K562 (cell line): Measurements from ENCODE around the gene PUS7L. TPM values are rescaled to one million over a fixed set of nuclear protein-coding genes. Genes with fewer than 3 reads are reported as not detected.

Experiments
- ATAC-seq: fragments of 200-7000 bp; cut with Tn5 transposase; 3 replicates; pipeline ENCODE4 v1.9.1; 2020; ENCODE audit warnings: moderate library complexity
- BruUV-seq: library from RNA; stranded (reverse); fragments of 400-500 nt; replicated peaks from 2 replicates; lab custom pipeline; 2021; lab: Mats Ljungman, UMichigan
- CTCF ChIA-PET: fragments of 300-600 bp; formaldehyde crosslinking; extraction: SDS; loops from one replicate; lab custom pipeline; 2021; ENCODE audit warnings: low intra/inter-chr PET ratio; lab: Yijun Ruan, JAX
- POLR2A ChIA-PET: fragments of 300-600, 350-650 bp; sonication (Branson Sonifier 250); formaldehyde crosslinking; extraction: SDS; loops from one replicate; lab custom pipeline; 2021; ENCODE audit warnings: antibody characterized with exemption, inconsistent platforms; lab: Yijun Ruan, JAX
- DNase-seq, 4 experiments: peaks; one replicate each; pipeline versions ENCODE4 v3.0.0 to v3.0.0-alpha.2; 2011 to 2018; ENCODE audit warnings: low spot score in 3 of 4, mixed read lengths in 3 of 4; ENCODE audit errors: extremely low read depth in 1 of 4
- FAIRE-seq: peaks from 2 replicates; lab custom pipeline; 2011; peaks lifted over from hg19 to GRCh38; lab: Jason Lieb, UNC
- H2AFZ ChIP-seq: 2 replicates; pipeline ENCODE4 v1.6.0; 2011; ENCODE audit warnings: low read depth, low read length, control low read depth, inconsistent platforms
- H3K27ac ChIP-seq: fragments of 200-600 bp; 3 replicates; pipeline ENCODE4 v1.8.0; 2011; ENCODE audit warnings: low read depth, mild to moderate bottlenecking, control low read depth, inconsistent platforms, low read length, moderate library complexity, mixed read lengths; ENCODE audit errors: extremely low read depth
- H3K27me3 ChIP-seq, 2 experiments: fragments of 300-600 bp in 1 of 2; 2 replicates in 1 of 2; 3 replicates in 1 of 2; pipeline versions ENCODE4 v1.6.0 to v1.8.0; 2011; ENCODE audit warnings: inconsistent platforms in 2 of 2, low read length in 2 of 2, mild to moderate bottlenecking in 1 of 2, mixed read lengths in 1 of 2, moderate library complexity in 1 of 2; ENCODE audit not compliant: control insufficient read depth in 2 of 2, insufficient read depth in 2 of 2
- H3K36me3 ChIP-seq: fragments of 300-600 bp; 3 replicates; pipeline ENCODE4 v1.8.0; 2011; ENCODE audit warnings: mild to moderate bottlenecking, low read length, inconsistent platforms; ENCODE audit not compliant: control insufficient read depth, insufficient read depth
- H3K4me1 ChIP-seq, 2 experiments: fragments of 200-600 bp in 1 of 2; replicated peaks in 1 of 2; 2 replicates in 1 of 2; 3 replicates in 1 of 2; pipeline versions ENCODE4 v1.5.1 to v1.8.0; 2011; ENCODE audit warnings: inconsistent platforms in 2 of 2, low read length in 2 of 2, mild to moderate bottlenecking in 1 of 2, mixed read lengths in 1 of 2, moderate library complexity in 1 of 2; ENCODE audit not compliant: control insufficient read depth in 2 of 2, insufficient read depth in 2 of 2
- H3K4me2 ChIP-seq: 2 replicates; pipeline ENCODE4 v1.6.1; 2011; ENCODE audit warnings: low read length, control low read depth, inconsistent platforms, mixed read lengths; ENCODE audit not compliant: insufficient read depth
- H3K4me3 ChIP-seq: fragments of 200-600 bp; sonication (generic), shearing (Covaris generic); 2 replicates; pipeline ENCODE4 v1.5.1; 2016; ENCODE audit warnings: control low read depth, inconsistent platforms
- H3K79me2 ChIP-seq: fragments of 200-600 bp; 3 replicates; pipeline ENCODE4 v1.8.0; 2011; ENCODE audit warnings: low read length, inconsistent platforms; ENCODE audit not compliant: control insufficient read depth, insufficient read depth
- H3K9ac ChIP-seq, 2 experiments: 2 replicates each; pipeline versions ENCODE4 v1.6.0 to v1.6.1; 2011; ENCODE audit warnings: low read depth in 2 of 2, low read length in 2 of 2, control low read depth in 1 of 2, inconsistent platforms in 1 of 2, mild to moderate bottlenecking in 1 of 2, mixed read lengths in 1 of 2; ENCODE audit not compliant: insufficient read depth in 1 of 2
- H3K9me1 ChIP-seq: one replicate; pipeline ENCODE4 v1.6.0; 2011; ENCODE audit warnings: inconsistent platforms, mild to moderate bottlenecking, low read length, moderate library complexity; ENCODE audit not compliant: control insufficient read depth, insufficient read depth
- H3K9me3 ChIP-seq: replicated peaks from 2 replicates; pipeline ENCODE4 v1.5.1; 2011; ENCODE audit warnings: low read depth, low read length, inconsistent platforms; ENCODE audit not compliant: control insufficient read depth, insufficient read depth
- H4K20me1 ChIP-seq: replicated peaks from 2 replicates; pipeline ENCODE4 v1.6.1; 2011; ENCODE audit warnings: low read length, inconsistent platforms, mixed read lengths; ENCODE audit not compliant: control insufficient read depth, insufficient read depth
- BCL6 ChIP-seq: fragments of 250-450 bp; sonication (Bioruptor Pico); IDR thresholded peaks from 2 replicates; pipeline ENCODE4 v1.4.0; 2020
- CEBPZ ChIP-seq: fragments of 150-350 bp; IDR thresholded peaks from 2 replicates; pipeline ENCODE4 v1.6.1; 2014; ENCODE audit warnings: low read depth, mild to moderate bottlenecking, low read length, borderline replicate concordance
- CHD4 ChIP-seq: fragments of 200-600 bp; sonication (generic); IDR thresholded peaks from 3 replicates; pipeline ENCODE4 v1.6.1; 2012; ENCODE audit warnings: low read depth, mild to moderate bottlenecking, mixed read lengths, low read length, inconsistent platforms; ENCODE audit not compliant: insufficient read depth, insufficient replicate concordance, poor library complexity, severe bottlenecking
- CREB3L1 ChIP-seq: fragments of 450-650 bp; IDR thresholded peaks from 2 replicates; pipeline ENCODE4 v1.6.1; 2014; ENCODE audit warnings: low read depth, mild to moderate bottlenecking, moderate library complexity, borderline replicate concordance
- DDX20 ChIP-seq: fragments of 450-650 bp; IDR thresholded peaks from 2 replicates; pipeline ENCODE4 v1.6.1; 2016; ENCODE audit warnings: missing genetic modification characterization, low read depth, mild to moderate bottlenecking, missing compliant biosample characterization, moderate library complexity
- ELF1 ChIP-seq: fragments of 200-800 bp; sonication (Bioruptor generic); IDR thresholded peaks from 2 replicates; pipeline ENCODE4 v1.6.1; 2016; ENCODE audit warnings: missing genetic modification characterization, missing compliant biosample characterization
- HLTF ChIP-seq: fragments of 450-650 bp; IDR thresholded peaks from 2 replicates; pipeline ENCODE4 v1.6.1; 2016
- IRF9 ChIP-seq: fragments of 450-650 bp; IDR thresholded peaks from 2 replicates; pipeline ENCODE4 v1.6.1; 2016; ENCODE audit warnings: missing biosample characterization, missing genetic modification characterization
- MAFK ChIP-seq: IDR thresholded peaks from 2 replicates; pipeline ENCODE4 v1.6.1; 2011; ENCODE audit warnings: low read length, improper control_type of control experiment
- MYC ChIP-seq, 2 experiments: fragments of 250-450 bp in 1 of 2; sonication (Bioruptor Pico) in 1 of 2; IDR thresholded peaks; 2 replicates each; pipeline versions ENCODE4 v1.5.1 to v1.6.1; 2012 to 2021; ENCODE audit warnings: low read depth in 2 of 2, borderline replicate concordance in 1 of 2, improper control_type of control experiment in 1 of 2, low read length in 1 of 2, mild to moderate bottlenecking in 1 of 2, moderate library complexity in 1 of 2
- NFIX ChIP-seq: fragments of 250-450 bp; sonication (Bioruptor Pico); IDR thresholded peaks from 2 replicates; pipeline ENCODE4 v1.4.0; 2020; ENCODE audit warnings: low read depth, mild to moderate bottlenecking, moderate library complexity
- SAFB2 ChIP-seq: fragments of 200-400 bp; formaldehyde crosslinking; IDR thresholded peaks from 2 replicates; pipeline ENCODE4 v1.6.1; 2018; ENCODE audit warnings: borderline replicate concordance, low read length, low read depth, moderate library complexity; ENCODE audit not compliant: severe bottlenecking
- STAG1 ChIP-seq: sonication (generic); formaldehyde crosslinking; IDR thresholded peaks from 2 replicates; pipeline ENCODE4 v1.5.0; 2020; ENCODE audit warnings: missing genetic modification reagents, borderline replicate concordance
- WGBS: fragments of 100-300 bp; shearing (Covaris generic); methylation state at CpG from one replicate; pipeline ENCODE4 v1.1.6; 2016; ENCODE audit warnings: low coverage, mixed read lengths; ENCODE audit not compliant: insufficient coverage; ENCODE audit errors: missing lambda C conversion rate; 5-methylcytosine and 5-hydroxymethylcytosine counted together
- in situ Hi-C: fragments of 300-500 bp; cut with MboI; formaldehyde crosslinking; loops from 4 replicates; pipeline ENCODE4 v1.15.0; 2018; ENCODE audit warnings: inconsistent platforms, mixed read lengths
- intact Hi-C: fragments of 100-400 bp; cut with micrococcal nuclease; formaldehyde crosslinking; loops from 2 replicates; pipeline ENCODE4 v1.14.2; 2022
- polyA plus RNA-seq, 8 experiments: library from polyadenylated mRNA; depleted of rRNA in 4 of 8; stranded (reverse) in 5 of 8; unstranded in 3 of 8; fragments of >200 nt; fragmentation: Nextera tagmentation in 2 of 8; fragmentation: Illumina TruSeq in 1 of 8; extraction: Ambion mirVana in 2 of 8; extraction: Trizol in 1 of 8; gene quantifications; 2 replicates each; pipeline versions ENCODE4 v1.2.1 to v1.2.3, GENCODE V29; 2011 to 2014; ENCODE audit warnings: inconsistent platforms in 1 of 8, missing spikeins in 1 of 8
- total RNA-seq, 7 experiments: library from RNA; depleted of rRNA in 6 of 7; stranded (reverse); fragments of >200 nt in 6 of 7; fragmentation: Illumina TruSeq in 2 of 7; extraction: Trizol in 2 of 7; gene quantifications; 2 replicates each; pipeline versions ENCODE4 v1.2.1 to v1.2.3, GENCODE V29; 2011 to 2021; ENCODE audit warnings: low replicate concordance in 1 of 7

PUS7L gene
- total and polyA plus RNA-seq, 9 of the 15 experiments (the other 6 are each of a cell fraction or from before 2014, with no cell fraction given), result 10.8 to 53.3 (median 25.2) TPM

- Histone ChIP-seq H4K20me1 (no peaks in the 10 kb centered on the region), H3K4me1 (peaks cover 0 to 4% of the 10 kb centered on the region in 2 experiments; a peak in 1 of 5 replicates), H3K36me3 (peaks cover 77% of the 10 kb centered on the region), H3K9me3 (no peaks in the 10 kb centered on the region), H3K4me3 (no peak overlapping the region), H3K27ac (no peak overlapping the region), H3K4me2 (no peak overlapping the region), H3K79me2 (peaks cover 5% of the 10 kb centered on the region; the same call in 1 of the 3 replicates), H3K9me1 (no peaks in the 10 kb centered on the region), H2AFZ (no peak overlapping the region), H3K9ac (no peak overlapping the region), H3K27me3 (no peaks in the 10 kb centered on the region)
- ATAC-seq (no peak), FAIRE-seq (no peak), DNase-seq (no peak)
- TF ChIP-seq MYC (IDR thresholded peaks at IDR 0.05; ENCODE audit: low read depth, low read length) (no peak), MYC (CRISPR knock-in tag; IDR thresholded peaks at IDR 0.05; ENCODE audit: borderline replicate concordance, low read depth) (no peak), NFIX (no peak), STAG1 (CRISPR knock-in tag) (no peak), CHD4 (no peak), SAFB2 (no peak), IRF9 (tag) (no peak), HLTF (no peak), MAFK (no peak), BCL6 (CRISPR knock-in tag) (no peak), CREB3L1 (no peak), DDX20 (tag) (no peak), CEBPZ (no peak), ELF1 (tag) (no peak)
- intact Hi-C loops (no loop called here), in situ Hi-C loops (no loop called here)
- 90% methylated on average over 4 of the region's 4 CpGs for WGBS
- no TSS peak for BruUV-seq
- ChIA-PET CTCF (no interaction called here), POLR2A (no interaction called here)
Measured at GRCh38 chr12:43797561-43798217, 39.1 kb upstream of the PUS7L start.
